K562 (cell line): ENCODE data around the gene BACE1-AS. TPM values are rescaled to one million over a fixed set of nuclear protein-coding genes. Genes with fewer than 3 reads are reported as not detected.

ENCODE experiments used
- ATAC-seq: fragments of 200-7000 bp; cut with Tn5 transposase; 3 replicates; pipeline ENCODE4 v1.9.1; 2020; ENCODE audit warnings: moderate library complexity
- BruUV-seq: library from RNA; stranded (reverse); fragments of 400-500 nt; replicated peaks from 2 replicates; lab custom pipeline; 2021; lab: Mats Ljungman, UMichigan
- CTCF ChIA-PET: fragments of 300-600 bp; formaldehyde crosslinking; extraction: SDS; loops from one replicate; lab custom pipeline; 2021; ENCODE audit warnings: low intra/inter-chr PET ratio; lab: Yijun Ruan, JAX
- POLR2A ChIA-PET: fragments of 300-600, 350-650 bp; sonication (Branson Sonifier 250); formaldehyde crosslinking; extraction: SDS; loops from one replicate; lab custom pipeline; 2021; ENCODE audit warnings: antibody characterized with exemption, inconsistent platforms; lab: Yijun Ruan, JAX
- DNase-seq, 4 experiments: peaks; one replicate each; pipeline versions ENCODE4 v3.0.0 to v3.0.0-alpha.2; 2011 to 2018; ENCODE audit warnings: low spot score in 3 of 4, mixed read lengths in 3 of 4; ENCODE audit errors: extremely low read depth in 1 of 4
- FAIRE-seq: peaks from 2 replicates; lab custom pipeline; 2011; peaks lifted over from hg19 to GRCh38; lab: Jason Lieb, UNC
- H2AFZ ChIP-seq: 2 replicates; pipeline ENCODE4 v1.6.0; 2011; ENCODE audit warnings: low read depth, low read length, control low read depth, inconsistent platforms
- H3K27ac ChIP-seq: fragments of 200-600 bp; 3 replicates; pipeline ENCODE4 v1.8.0; 2011; ENCODE audit warnings: low read depth, mild to moderate bottlenecking, control low read depth, inconsistent platforms, low read length, moderate library complexity, mixed read lengths; ENCODE audit errors: extremely low read depth
- H3K27me3 ChIP-seq, 2 experiments: fragments of 300-600 bp in 1 of 2; 2 replicates in 1 of 2; 3 replicates in 1 of 2; pipeline versions ENCODE4 v1.6.0 to v1.8.0; 2011; ENCODE audit warnings: inconsistent platforms in 2 of 2, low read length in 2 of 2, mild to moderate bottlenecking in 1 of 2, mixed read lengths in 1 of 2, moderate library complexity in 1 of 2; ENCODE audit not compliant: control insufficient read depth in 2 of 2, insufficient read depth in 2 of 2
- H3K36me3 ChIP-seq: fragments of 300-600 bp; 3 replicates; pipeline ENCODE4 v1.8.0; 2011; ENCODE audit warnings: mild to moderate bottlenecking, low read length, inconsistent platforms; ENCODE audit not compliant: control insufficient read depth, insufficient read depth
- H3K4me1 ChIP-seq, 2 experiments: fragments of 200-600 bp in 1 of 2; replicated peaks in 1 of 2; 2 replicates in 1 of 2; 3 replicates in 1 of 2; pipeline versions ENCODE4 v1.5.1 to v1.8.0; 2011; ENCODE audit warnings: inconsistent platforms in 2 of 2, low read length in 2 of 2, mild to moderate bottlenecking in 1 of 2, mixed read lengths in 1 of 2, moderate library complexity in 1 of 2; ENCODE audit not compliant: control insufficient read depth in 2 of 2, insufficient read depth in 2 of 2
- H3K4me2 ChIP-seq: 2 replicates; pipeline ENCODE4 v1.6.1; 2011; ENCODE audit warnings: low read length, control low read depth, inconsistent platforms, mixed read lengths; ENCODE audit not compliant: insufficient read depth
- H3K4me3 ChIP-seq: fragments of 200-600 bp; sonication (generic), shearing (Covaris generic); 2 replicates; pipeline ENCODE4 v1.5.1; 2016; ENCODE audit warnings: control low read depth, inconsistent platforms
- H3K79me2 ChIP-seq: fragments of 200-600 bp; 3 replicates; pipeline ENCODE4 v1.8.0; 2011; ENCODE audit warnings: low read length, inconsistent platforms; ENCODE audit not compliant: control insufficient read depth, insufficient read depth
- H3K9ac ChIP-seq, 2 experiments: 2 replicates each; pipeline versions ENCODE4 v1.6.0 to v1.6.1; 2011; ENCODE audit warnings: low read depth in 2 of 2, low read length in 2 of 2, control low read depth in 1 of 2, inconsistent platforms in 1 of 2, mild to moderate bottlenecking in 1 of 2, mixed read lengths in 1 of 2; ENCODE audit not compliant: insufficient read depth in 1 of 2
- H3K9me1 ChIP-seq: one replicate; pipeline ENCODE4 v1.6.0; 2011; ENCODE audit warnings: inconsistent platforms, mild to moderate bottlenecking, low read length, moderate library complexity; ENCODE audit not compliant: control insufficient read depth, insufficient read depth
- H3K9me3 ChIP-seq: replicated peaks from 2 replicates; pipeline ENCODE4 v1.5.1; 2011; ENCODE audit warnings: low read depth, low read length, inconsistent platforms; ENCODE audit not compliant: control insufficient read depth, insufficient read depth
- H4K20me1 ChIP-seq: replicated peaks from 2 replicates; pipeline ENCODE4 v1.6.1; 2011; ENCODE audit warnings: low read length, inconsistent platforms, mixed read lengths; ENCODE audit not compliant: control insufficient read depth, insufficient read depth
- HDAC3 ChIP-seq: fragments of 450-650 bp; IDR thresholded peaks from 2 replicates; pipeline ENCODE4 v1.6.1; 2018; ENCODE audit warnings: borderline replicate concordance, mild to moderate bottlenecking, moderate library complexity; ENCODE audit not compliant: partially characterized antibody
- HES1 ChIP-seq: fragments of 450-650 bp; IDR thresholded peaks from 2 replicates; pipeline ENCODE4 v1.6.1; 2016; ENCODE audit warnings: low read depth, mild to moderate bottlenecking, moderate library complexity
- ID3 ChIP-seq, 2 experiments: fragments of 250-450 bp in 1 of 2; fragments of 450-650 bp in 1 of 2; sonication (Bioruptor Pico) in 1 of 2; IDR thresholded peaks; 2 replicates each; pipeline versions ENCODE4 v1.6.1 to v1.8.0; 2016 to 2021; ENCODE audit warnings: mild to moderate bottlenecking in 2 of 2, moderate library complexity in 2 of 2, missing compliant biosample characterization in 1 of 2, missing genetic modification characterization in 1 of 2
- ILF3 ChIP-seq: fragments of 450-650 bp; IDR thresholded peaks from 2 replicates; pipeline ENCODE4 v1.6.1; 2018; ENCODE audit warnings: antibody characterized with exemption, mild to moderate bottlenecking, moderate library complexity, borderline replicate concordance
- IRF9 ChIP-seq: fragments of 450-650 bp; IDR thresholded peaks from 2 replicates; pipeline ENCODE4 v1.6.1; 2016; ENCODE audit warnings: missing biosample characterization, missing genetic modification characterization
- KDM5B ChIP-seq: fragments of 200-600 bp; sonication (generic); IDR thresholded peaks from 2 replicates; pipeline ENCODE4 v1.6.1; 2012; ENCODE audit warnings: low read depth, mild to moderate bottlenecking, moderate library complexity, low read length, control low read depth, inconsistent platforms; ENCODE audit not compliant: insufficient replicate concordance
- KLF13 ChIP-seq: fragments of 450-650 bp; IDR thresholded peaks from 2 replicates; pipeline ENCODE4 v1.6.1; 2016; ENCODE audit warnings: missing genetic modification characterization, low read depth, mild to moderate bottlenecking, missing compliant biosample characterization, moderate library complexity, borderline replicate concordance
- MIER1 ChIP-seq: fragments of 450-650 bp; IDR thresholded peaks from 2 replicates; pipeline ENCODE4 v1.6.1; 2016; ENCODE audit warnings: antibody characterized with exemption, mild to moderate bottlenecking, low read depth
- MYBL2 ChIP-seq, 2 experiments: fragments of 450-650 bp in 1 of 2; sonication (generic) in 1 of 2; formaldehyde crosslinking in 1 of 2; IDR thresholded peaks; 2 replicates each; pipeline versions ENCODE4 v1.6.1 to v1.8.1; 2017 to 2022; ENCODE audit warnings: borderline replicate concordance in 1 of 2, inconsistent platforms in 1 of 2, low read depth in 1 of 2, mild to moderate bottlenecking in 1 of 2, missing genetic modification reagents in 1 of 2, moderate library complexity in 1 of 2
- RBFOX2 ChIP-seq: fragments of 200-400 bp; formaldehyde crosslinking; IDR thresholded peaks from 2 replicates; pipeline ENCODE4 v1.6.1; 2017; ENCODE audit warnings: low read depth, mild to moderate bottlenecking, low read length, moderate library complexity
- RFX7 ChIP-seq: fragments of 250-450 bp; sonication (Bioruptor Pico); IDR thresholded peaks from 2 replicates; pipeline ENCODE4 v1.5.1; 2021; ENCODE audit warnings: mild to moderate bottlenecking
- SMAD2 ChIP-seq: fragments of 150-350 bp; IDR thresholded peaks from 2 replicates; pipeline ENCODE4 v1.6.1; 2014; ENCODE audit warnings: low read depth, mild to moderate bottlenecking, low read length
- SMARCE1 ChIP-seq: fragments of 450-650 bp; IDR thresholded peaks from 2 replicates; pipeline ENCODE4 v1.7.1; 2016; ENCODE audit warnings: mild to moderate bottlenecking
- ZNF143 ChIP-seq: sonication (generic); formaldehyde crosslinking; IDR thresholded peaks from 2 replicates; pipeline ENCODE4 v1.9.0; 2022; ENCODE audit warnings: mild to moderate bottlenecking, missing genetic modification reagents
- ZNF707 ChIP-seq: fragments of 250-450 bp; sonication (Bioruptor Pico); conservative IDR thresholded peaks from 2 replicates; pipeline ENCODE4 v1.8.0; 2022; ENCODE audit warnings: inconsistent platforms, mild to moderate bottlenecking, moderate library complexity
- ZNF75A ChIP-seq: fragments of 450-650 bp; formaldehyde crosslinking; IDR thresholded peaks from 2 replicates; pipeline ENCODE4 v1.4.0; 2020; ENCODE audit warnings: mild to moderate bottlenecking
- WGBS: fragments of 100-300 bp; shearing (Covaris generic); methylation state at CpG from one replicate; pipeline ENCODE4 v1.1.6; 2016; ENCODE audit warnings: low coverage, mixed read lengths; ENCODE audit not compliant: insufficient coverage; ENCODE audit errors: missing lambda C conversion rate; 5-methylcytosine and 5-hydroxymethylcytosine counted together
- in situ Hi-C: fragments of 300-500 bp; cut with MboI; formaldehyde crosslinking; loops from 4 replicates; pipeline ENCODE4 v1.15.0; 2018; ENCODE audit warnings: inconsistent platforms, mixed read lengths
- intact Hi-C: fragments of 100-400 bp; cut with micrococcal nuclease; formaldehyde crosslinking; loops from 2 replicates; pipeline ENCODE4 v1.14.2; 2022
- polyA plus RNA-seq, 8 experiments: library from polyadenylated mRNA; depleted of rRNA in 4 of 8; stranded (reverse) in 5 of 8; unstranded in 3 of 8; fragments of >200 nt; fragmentation: Nextera tagmentation in 2 of 8; fragmentation: Illumina TruSeq in 1 of 8; extraction: Ambion mirVana in 2 of 8; extraction: Trizol in 1 of 8; gene quantifications; 2 replicates each; pipeline versions ENCODE4 v1.2.1 to v1.2.3, GENCODE V29; 2011 to 2014; ENCODE audit warnings: inconsistent platforms in 1 of 8, missing spikeins in 1 of 8
- total RNA-seq, 7 experiments: library from RNA; depleted of rRNA in 6 of 7; stranded (reverse); fragments of >200 nt in 6 of 7; fragmentation: Illumina TruSeq in 2 of 7; extraction: Trizol in 2 of 7; gene quantifications; 2 replicates each; pipeline versions ENCODE4 v1.2.1 to v1.2.3, GENCODE V29; 2011 to 2021; ENCODE audit warnings: low replicate concordance in 1 of 7
- TF ChIP-seq, protein P1 (sequence below): fragments of 250-450 bp; sonication (Bioruptor Pico); IDR thresholded peaks from 2 replicates; pipeline ENCODE4 v1.8.0; 2022; ENCODE audit warnings: moderate library complexity, mild to moderate bottlenecking, inconsistent platforms

Gene BACE1-AS
- total and polyA plus RNA-seq, 9 of the 15 experiments (the other 6 are each of a cell fraction or from before 2014, with no cell fraction given) = 2.2 to 8.2 (median 3.8) TPM

GRCh38 chr11:117298195-117298594 lies 7.0 kb downstream of the BACE1-AS start (continued):
- TF ChIP-seq KDM5B (no peak), ID3 (CRISPR knock-in tag; IDR thresholded peaks at IDR 0.05) (no peak), ID3 (tag; IDR thresholded peaks at IDR 0.05) (no peak), KLF13 (tag) (no peak), ZNF75A (no peak), SMAD2 (no peak), HES1 (no peak), ZNF143 (CRISPR knock-in tag) (no peak)
- TF ChIP-seq, all 486 proteins: peak for 0

GRCh38 chr11:117299351-117300282 lies 8.5 kb downstream of the BACE1-AS start:
- no peaks in the 10 kb centered on the region for H3K9me3 ChIP-seq
- no peak overlapping the region for H2AFZ ChIP-seq
- ChIA-PET POLR2A (no interaction called here), CTCF (no interaction called here)
- no peak overlapping the region for H3K4me3 ChIP-seq
- no TSS peak for BruUV-seq
- H3K4me2 ChIP-seq = no peak overlapping the region
- in situ Hi-C loops = no loop called here
- DNase-seq (no peak), FAIRE-seq (no peak), ATAC-seq (no peak)
- no peaks in the 10 kb centered on the region; the same call in 1 of the 2 replicates for H4K20me1 ChIP-seq
- H3K4me1 ChIP-seq = peaks cover 0 to 10% of the 10 kb centered on the region in 2 experiments; a peak in 1 of 5 replicates
- WGBS = 14% methylated on average over 5 of the region's 12 CpGs
- H3K9ac ChIP-seq = peak overlapping the region in 1 of 2 experiments; percentile 24; a peak in 1 of 4 replicates
- H3K27ac ChIP-seq = no peak overlapping the region
- H3K79me2 ChIP-seq = no peaks in the 10 kb centered on the region
- H3K27me3 ChIP-seq = peaks cover 16 to 46% of the 10 kb centered on the region in 2 experiments; a peak in 3 of 5 replicates
- H3K9me1 ChIP-seq = no peaks in the 10 kb centered on the region
- H3K36me3 ChIP-seq = no peaks in the 10 kb centered on the region
- intact Hi-C loops = no loop called here
- TF ChIP-seq IRF9 (no peak), RFX7 (CRISPR knock-in tag) (no peak), MYBL2 (IDR thresholded peaks at IDR 0.05; ENCODE audit: low read depth) (no peak), MYBL2 (CRISPR knock-in tag; IDR thresholded peaks at IDR 0.05; ENCODE audit: borderline replicate concordance) (no peak), SMARCE1 (no peak), HDAC3 (no peak), MIER1 (no peak), ZNF707 (CRISPR knock-in tag) (no peak), ILF3 (no peak), RBFOX2 (no peak)
- TF ChIP-seq, protein P1, sequence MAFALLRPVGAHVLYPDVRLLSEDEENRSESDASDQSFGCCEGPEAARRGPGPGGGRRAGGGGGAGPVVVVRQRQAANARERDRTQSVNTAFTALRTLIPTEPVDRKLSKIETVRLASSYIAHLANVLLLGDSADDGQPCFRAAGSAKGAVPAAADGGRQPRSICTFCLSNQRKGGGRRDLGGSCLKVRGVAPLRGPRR (CRISPR knock-in tag) = no peak
